B cell (primary cell): ENCODE data around the gene CD81. TPM values are rescaled to one million over a fixed set of nuclear protein-coding genes. Genes with fewer than 3 reads are reported as not detected.
A peak's percentile ranks its signal among the peaks of the same experiment; 100 is the strongest.
"Not testable (repeated sequence)": the region's sequence is repeated elsewhere in the genome, so short reads cannot be mapped to it uniquely, and the experiment has no call there.

Experiments
- ATAC-seq: fragments of 200-7000 bp; cut with Tn5 transposase; one replicate; pipeline ENCODE4 v1.10.0; 2021; ENCODE audit warnings: low read depth, mild to moderate bottlenecking, moderate number of reproducible peaks, moderate library complexity
- CTCF ChIA-PET: fragments of 350-600 bp; sonication (Branson Sonifier 250); formaldehyde crosslinking; loops from one replicate; lab custom pipeline; 2021; ENCODE audit warnings: antibody characterized with exemption, inconsistent platforms; lab: Charles Lee
- POLR2A ChIA-PET: fragments of 350-600 bp; sonication (Branson Sonifier 250); formaldehyde crosslinking; loops from one replicate; lab custom pipeline; 2021; ENCODE audit warnings: antibody characterized with exemption; lab: Charles Lee
- DNase-seq: peaks from one replicate; pipeline ENCODE4 v3.0.0; 2013
- H2AFZ ChIP-seq: 2 replicates; pipeline ENCODE4 v1.6.1; 2012; ENCODE audit warnings: mild to moderate bottlenecking, low read depth, low read length; ENCODE audit not compliant: insufficient read depth, poor library complexity, severe bottlenecking
- H3K27ac ChIP-seq, 2 donors: 1 replicate in 1 of 2; 2 replicates in 1 of 2; pipeline ENCODE4 v1.5.1; 2012 to 2013; ENCODE audit warnings: low read length in 2 of 2, mild to moderate bottlenecking in 2 of 2, moderate library complexity in 1 of 2
- H3K27me3 ChIP-seq, 4 experiments: fragments of 200-600 bp in 1 of 4; sonication (generic) in 1 of 4; replicated peaks in 1 of 4; 1 replicate in 2 of 4; 2 replicates in 2 of 4; pipeline versions ENCODE4 v1.6.1 to v1.7.0; 2013 to 2016; ENCODE audit warnings: low read length in 3 of 4, mild to moderate bottlenecking in 2 of 4, mixed read lengths in 1 of 4, moderate library complexity in 1 of 4; ENCODE audit not compliant: insufficient read depth in 4 of 4, control insufficient read depth in 3 of 4; ENCODE audit errors: control extremely low read depth in 1 of 4
- H3K36me3 ChIP-seq, 2 experiments: replicated peaks in 1 of 2; 1 replicate in 1 of 2; 2 replicates in 1 of 2; pipeline versions ENCODE4 v1.6.1 to v1.7.1; 2013; ENCODE audit warnings: low read length in 1 of 2; ENCODE audit not compliant: insufficient read depth in 2 of 2, control insufficient read depth in 1 of 2; ENCODE audit errors: control extremely low read depth in 1 of 2, extremely low read depth in 1 of 2
- H3K4me1 ChIP-seq, 2 donors: fragments of 200-600 bp in 1 of 2; sonication (generic) in 1 of 2; 1 replicate in 1 of 2; 2 replicates in 1 of 2; pipeline versions ENCODE4 v1.5.1 to v1.6.1; 2013 to 2017; ENCODE audit warnings: low read length in 2 of 2; ENCODE audit not compliant: control insufficient read depth in 2 of 2, insufficient read depth in 2 of 2
- H3K4me2 ChIP-seq: replicated peaks from 2 replicates; pipeline ENCODE3; 2012; ENCODE audit warnings: mild to moderate bottlenecking, low read depth, low read length; ENCODE audit not compliant: poor library complexity, severe bottlenecking
- H3K4me3 ChIP-seq, 5 experiments: fragments of 200-600 bp in 1 of 5; sonication (generic) in 1 of 5; 1 replicate in 3 of 5; 2 replicates in 2 of 5; pipeline versions ENCODE4 v1.5.1 to v1.7.0; 2011 to 2016; ENCODE audit warnings: low read length in 4 of 5, mild to moderate bottlenecking in 4 of 5, low read depth in 2 of 5, control low read depth in 1 of 5, moderate library complexity in 1 of 5; ENCODE audit not compliant: insufficient read depth in 1 of 5; ENCODE audit errors: control extremely low read depth in 1 of 5, extremely low read depth in 1 of 5
- H3K79me2 ChIP-seq: fragments of 200-600 bp; sonication (generic); one replicate; pipeline ENCODE4 v1.6.0; 2016; ENCODE audit warnings: low read length; ENCODE audit not compliant: control insufficient read depth, insufficient read depth
- H3K9ac ChIP-seq: fragments of 200-600 bp; sonication (generic); 2 replicates; pipeline ENCODE4 v1.6.1; 2017; ENCODE audit warnings: mild to moderate bottlenecking, low read length, moderate library complexity
- H3K9me3 ChIP-seq, 3 donors: one replicate each; pipeline versions ENCODE4 v1.6.1 to v1.7.1; 2013; ENCODE audit warnings: low read length in 2 of 3; ENCODE audit not compliant: control insufficient read depth in 2 of 3, insufficient read depth in 1 of 3; ENCODE audit errors: control extremely low read depth in 1 of 3
- H4K20me1 ChIP-seq: 2 replicates; pipeline ENCODE4 v1.6.0; 2012; ENCODE audit warnings: mild to moderate bottlenecking, low read length; ENCODE audit not compliant: insufficient read depth, control insufficient read depth, poor library complexity, severe bottlenecking
- H3K27ac Mint-ChIP-seq: one replicate; pipeline ENCODE4 v1.8.0; 2021; ENCODE audit warnings: mixed read lengths
- H3K27me3 Mint-ChIP-seq: one replicate; pipeline ENCODE4 v1.8.0; 2021; ENCODE audit warnings: mixed read lengths
- H3K4me1 Mint-ChIP-seq: one replicate; pipeline ENCODE4 v1.8.0; 2021; ENCODE audit warnings: mixed read lengths
- H3K4me3 Mint-ChIP-seq: one replicate; pipeline ENCODE4 v1.8.0; 2021; ENCODE audit warnings: mixed read lengths
- H3K9me3 Mint-ChIP-seq: one replicate; pipeline ENCODE4 v1.8.0; 2022; ENCODE audit warnings: mixed read lengths; ENCODE audit not compliant: insufficient read depth
- WGBS: methylation state at CpG from one replicate; pipeline ENCODE4 v1.1.5; 2013; ENCODE audit warnings: missing lambda C conversion rate; ENCODE audit not compliant: insufficient coverage; 5-methylcytosine and 5-hydroxymethylcytosine counted together
- intact Hi-C: fragments of 100-400 bp; cut with micrococcal nuclease; formaldehyde crosslinking; loops from one replicate; pipeline ENCODE4 v1.10.0; 2022
- polyA plus RNA-seq: library from polyadenylated mRNA; depleted of rRNA; stranded (reverse); fragments of >200 nt; gene quantifications from 2 replicates; pipeline ENCODE4 v1.2.3, GENCODE V29; 2012
- total RNA-seq, 2 donors: library from RNA; stranded (reverse); fragments of 120-200 nt in 1 of 2; gene quantifications; 1 replicate in 1 of 2; 2 replicates in 1 of 2; pipeline versions ENCODE4 v1.2.3 to v1.2.4, GENCODE V29; 2013 to 2022

CD81 gene
- total and polyA plus RNA-seq, 2 donors (not counting 1 experiment from before 2014, with no cell fraction given) = 253 to 361 TPM

DNA sequence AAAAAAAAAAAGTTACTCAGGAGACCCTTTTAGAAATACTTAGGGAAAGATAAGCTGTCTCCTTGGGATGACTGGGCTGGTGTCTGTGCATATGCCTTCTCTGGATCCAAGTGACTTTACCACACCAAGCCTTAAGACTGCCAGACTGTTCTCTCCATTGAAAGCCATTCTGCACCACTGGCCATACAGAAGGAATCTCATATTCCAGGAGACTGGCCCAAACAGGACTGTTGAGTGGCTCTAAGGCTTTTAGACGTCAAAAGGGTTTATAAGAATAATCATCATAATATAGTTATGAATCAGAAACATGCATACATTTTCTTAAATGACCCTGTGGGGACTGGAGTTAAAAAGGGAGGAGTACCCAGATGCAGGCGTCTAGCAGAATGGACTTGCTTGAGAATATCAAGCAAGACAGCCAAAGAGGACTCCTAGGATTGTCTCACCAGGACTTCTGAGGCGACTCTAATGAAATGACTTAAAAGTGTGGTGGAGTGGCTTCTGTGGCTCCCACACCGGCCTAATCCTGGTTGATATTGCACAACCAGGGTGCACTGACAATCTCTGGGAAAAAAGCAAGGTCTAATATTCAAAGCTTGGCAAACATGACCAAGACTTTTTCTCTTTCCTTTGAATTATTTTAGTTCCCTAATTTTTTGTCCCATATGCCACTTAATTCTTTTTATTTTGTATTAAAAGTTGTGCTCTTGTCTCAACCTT, 43.5 kb upstream of the CD81 start:
- H3K27ac ChIP-seq, intact Hi-C loops, ATAC-seq, H3K27me3 ChIP-seq, H3K4me1 Mint-ChIP-seq, H3K9ac ChIP-seq, POLR2A ChIA-PET, H3K79me2 ChIP-seq, H3K4me3 ChIP-seq, H2AFZ ChIP-seq, H3K36me3 ChIP-seq, DNase-seq, H3K9me3 Mint-ChIP-seq, H3K27ac Mint-ChIP-seq, H3K4me2 ChIP-seq, CTCF ChIA-PET, H3K27me3 Mint-ChIP-seq, H3K4me3 Mint-ChIP-seq, H3K4me1 ChIP-seq, H4K20me1 ChIP-seq: not testable (repeated sequence)
- WGBS = no CpG with 5 or more reads among the region's 4 CpGs
- H3K9me3 ChIP-seq = peaks cover 0 to 19% (median 7%) of the 10 kb centered on the region in 3 donors

DNA sequence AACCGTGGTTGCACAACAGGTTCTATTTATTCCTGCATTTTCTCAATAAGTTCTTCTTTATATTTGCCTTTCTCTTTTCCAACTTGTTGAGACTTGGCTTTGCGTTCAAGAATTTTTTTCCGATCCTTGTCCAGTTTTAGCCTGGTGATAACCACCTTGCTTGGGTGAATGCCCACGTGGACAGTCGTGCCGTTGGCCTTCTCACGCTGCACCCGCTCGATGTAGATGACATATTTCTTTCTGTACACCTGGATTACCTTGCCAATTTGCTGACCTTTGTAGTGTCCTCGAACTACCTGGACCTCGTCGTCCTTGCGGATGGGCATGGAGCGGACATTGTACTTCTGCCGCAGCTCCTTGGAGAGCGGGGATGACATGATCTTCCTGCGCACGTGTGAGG, 41.8 kb upstream of the CD81 start:
- H3K4me1 ChIP-seq, H3K79me2 ChIP-seq, H3K4me3 Mint-ChIP-seq, H3K9ac ChIP-seq, POLR2A ChIA-PET, H3K4me3 ChIP-seq, H2AFZ ChIP-seq, H3K27ac ChIP-seq, CTCF ChIA-PET, H3K4me2 ChIP-seq, intact Hi-C loops, H3K4me1 Mint-ChIP-seq, H4K20me1 ChIP-seq, H3K27ac Mint-ChIP-seq, ATAC-seq, H3K9me3 Mint-ChIP-seq, H3K27me3 Mint-ChIP-seq, DNase-seq, H3K27me3 ChIP-seq, H3K36me3 ChIP-seq: not testable (repeated sequence)
- peaks cover 0 to 16% (median 7%) of the 10 kb centered on the region in 3 donors for H3K9me3 ChIP-seq
- WGBS = 97% methylated on average over 16 of the region's 18 CpGs

- H4K20me1 ChIP-seq, H3K4me3 Mint-ChIP-seq, H3K4me1 ChIP-seq, H3K27me3 ChIP-seq, H3K27ac ChIP-seq, H2AFZ ChIP-seq, H3K4me1 Mint-ChIP-seq, H3K9ac ChIP-seq, H3K9me3 Mint-ChIP-seq, ATAC-seq, H3K4me2 ChIP-seq, H3K36me3 ChIP-seq, H3K9me3 ChIP-seq, H3K27me3 Mint-ChIP-seq, H3K79me2 ChIP-seq, H3K27ac Mint-ChIP-seq, H3K4me3 ChIP-seq, POLR2A ChIA-PET: not testable (repeated sequence)
- 70% methylated on average over 6 of the region's 8 CpGs for WGBS
- DNase-seq = peak; percentile 42
- CTCF ChIA-PET = interaction anchor here (1.5 to 3.4 kb wide), 3 partner anchors 33 to 81 kb away, joined by 3 to 26 read pairs (median 15); no protein-coding TSS in a partner anchor
- intact Hi-C loops = loop anchor here (1.0 kb wide), 1 partner anchor 81 kb away; no protein-coding TSS in a partner anchor
Measured at GRCh38 chr11:2338760-2339159, 38.4 kb upstream of the CD81 start.
